H1 (cell line): ENCODE measurements around the gene BSG.
"Not testable (repeated sequence)": the region's sequence is repeated elsewhere in the genome, so short reads cannot be mapped to it uniquely, and the experiment has no call there.

Experiments
- CHD2 ChIP-seq: IDR thresholded peaks from 2 replicates; pipeline ENCODE4 v1.6.1; 2012; ENCODE audit warnings: low read length, improper control_type of control experiment
- CTCF ChIP-seq, 3 experiments: IDR thresholded peaks; 1 replicate in 2 of 3; 2 replicates in 1 of 3; pipeline versions ENCODE4 v1.5.1 to v1.6.1; 2011; ENCODE audit warnings: low read length in 3 of 3, mild to moderate bottlenecking in 3 of 3, inconsistent platforms in 2 of 3, low read depth in 1 of 3, moderate library complexity in 1 of 3; ENCODE audit not compliant: insufficient read depth in 1 of 3; ENCODE audit errors: control extremely low read depth in 1 of 3
- EP300 ChIP-seq, 2 experiments: IDR thresholded peaks; 1 replicate in 1 of 2; 2 replicates in 1 of 2; pipeline ENCODE4 v1.6.1; 2011 to 2012; ENCODE audit warnings: low read depth in 2 of 2, low read length in 2 of 2, mild to moderate bottlenecking in 2 of 2, borderline replicate concordance in 1 of 2, inconsistent platforms in 1 of 2, moderate library complexity in 1 of 2
- EZH2 ChIP-seq: fragments of 200-600 bp; sonication (generic); IDR thresholded peaks from 2 replicates; pipeline ENCODE4 v1.7.1; 2012; ENCODE audit warnings: low read depth, mild to moderate bottlenecking, moderate library complexity, low read length, inconsistent platforms; ENCODE audit not compliant: severe bottlenecking
- JUN ChIP-seq: IDR thresholded peaks from 2 replicates; pipeline ENCODE4 v1.6.1; 2011; ENCODE audit warnings: low read depth, mild to moderate bottlenecking, improper control_type of control experiment, low read length
- NANOG ChIP-seq: IDR thresholded peaks from 2 replicates; pipeline ENCODE4 v1.6.1; 2011; ENCODE audit warnings: low read length, low read depth, mild to moderate bottlenecking, inconsistent platforms; ENCODE audit not compliant: insufficient read depth, poor library complexity, severe bottlenecking
- POLR2AphosphoS5 ChIP-seq: IDR thresholded peaks from 2 replicates; pipeline ENCODE4 v1.6.1; 2011; ENCODE audit warnings: low read depth, low read length
- RBBP5 ChIP-seq: IDR thresholded peaks from 2 replicates; pipeline ENCODE4 v1.7.1; 2012; ENCODE audit warnings: low read depth, mild to moderate bottlenecking, inconsistent platforms, low read length, moderate library complexity, borderline replicate concordance
- RNF2 ChIP-seq: fragments of 200-900, 300-1000 bp; sonication (generic); IDR thresholded peaks from 2 replicates; pipeline ENCODE4 v1.7.1; 2016; ENCODE audit warnings: borderline replicate concordance, low read depth, mild to moderate bottlenecking, antibody characterized with exemption, low read length; ENCODE audit not compliant: poor library complexity, severe bottlenecking; ENCODE audit errors: missing control alignments
- SIN3A ChIP-seq, 2 experiments: IDR thresholded peaks in 1 of 2; conservative IDR thresholded peaks in 1 of 2; 2 replicates each; pipeline ENCODE4 v1.6.1; 2011 to 2012; ENCODE audit warnings: low read length in 2 of 2, improper control_type of control experiment in 1 of 2, low read depth in 1 of 2, mild to moderate bottlenecking in 1 of 2
- SP1 ChIP-seq: IDR thresholded peaks from 2 replicates; pipeline ENCODE4 v1.6.1; 2011; ENCODE audit warnings: low read depth, low read length
- YY1 ChIP-seq: IDR thresholded peaks from 2 replicates; pipeline ENCODE4 v1.6.1; 2011; ENCODE audit warnings: low read depth, mild to moderate bottlenecking, low read length

GRCh38 chr19:621191-621590 lies 48.8 kb downstream of the BSG start:
- not testable (repeated sequence) for TF ChIP-seq RNF2; CHD2; POLR2AphosphoS5; CTCF (IDR thresholded peaks at IDR 0.05; ENCODE audit: control extremely low read depth in 1 of 3, insufficient read depth in 1 of 3, low read depth in 1 of 3, low read length in 3 of 3); EP300 (IDR thresholded peaks at IDR 0.05; ENCODE audit: borderline replicate concordance in 1 of 2, low read depth in 2 of 2, low read length in 2 of 2); SIN3A (conservative IDR thresholded peaks at IDR 0.05 in 1 of 2, IDR thresholded peaks at IDR 0.05 in 1 of 2; ENCODE audit: low read depth in 1 of 2, low read length in 2 of 2); JUN; YY1; SP1; NANOG; RBBP5; EZH2
